Measurements from ENCODE around the gene CRYZ. TPM values are rescaled to one million over a fixed set of nuclear protein-coding genes. Genes with fewer than 3 reads are reported as not detected.
"Not testable (repeated sequence)": the region's sequence is repeated elsewhere in the genome, so short reads cannot be mapped to it uniquely, and the experiment has no call there.

Gene CRYZ
- total RNA-seq, 1 experiment from 2014 or later: 63.4 TPM

DNA sequence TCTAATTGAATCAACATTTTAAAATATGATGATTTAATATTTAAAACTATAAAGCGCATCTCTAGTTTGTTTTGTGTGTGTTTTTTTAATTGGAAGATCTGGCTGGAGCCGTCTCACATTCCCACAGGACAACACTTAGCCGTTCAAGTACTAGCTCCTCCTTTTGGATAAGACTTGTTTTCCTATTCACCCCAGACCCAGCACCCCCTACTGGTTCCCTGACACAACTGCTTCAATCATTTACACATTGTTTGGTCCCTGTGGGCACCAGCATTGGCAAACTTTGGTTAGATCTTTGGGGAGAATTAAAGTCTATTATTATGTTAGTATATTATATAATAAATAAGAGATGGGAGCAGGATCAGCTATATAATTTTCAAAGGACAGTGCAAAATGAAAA lies 34.6 kb upstream of the CRYZ start:
- peak; percentile 75 for DNase-seq
- H3K4me2 ChIP-seq (ENCODE audit: low read depth, low read length, poor library complexity, severe bottlenecking): no peak overlapping the region
- no peaks in the 10 kb centered on the region for H4K20me1 ChIP-seq (ENCODE audit: insufficient read depth, low read depth, low read length)
- no peaks in the 10 kb centered on the region for H3K4me1 ChIP-seq (ENCODE audit: low read length)
- no peak overlapping the region for H3K27ac ChIP-seq (ENCODE audit: low read length)
- no peak overlapping the region for H2AFZ ChIP-seq (ENCODE audit: low read length)
- no peak overlapping the region for H3K4me3 ChIP-seq (ENCODE audit: low read length)
- H3K9me2 ChIP-seq (replicated peaks; ENCODE audit: insufficient read depth, low read length): no peaks in the 10 kb centered on the region
- H3K79me2 ChIP-seq (ENCODE audit: low read length): no peaks in the 10 kb centered on the region
- no peaks in the 10 kb centered on the region for H3K9me3 ChIP-seq (ENCODE audit: low read length)
- H3K9ac ChIP-seq (ENCODE audit: low read length): no peak overlapping the region
- H3K36me3 ChIP-seq (ENCODE audit: insufficient read depth, low read length): peaks cover 15% of the 10 kb centered on the region; the same call in 1 of the 2 replicates
- H3K27me3 ChIP-seq (ENCODE audit: low read length): no peaks in the 10 kb centered on the region

GRCh38 chr1:74766579-74766978 lies 33.7 kb upstream of the CRYZ start:
- Histone ChIP-seq H3K9me3 (ENCODE audit: low read length) (no peaks in the 10 kb centered on the region), H3K36me3 (ENCODE audit: insufficient read depth, low read length) (peaks cover 15% of the 10 kb centered on the region; the same call in 1 of the 2 replicates), H3K4me2 (ENCODE audit: low read depth, low read length, poor library complexity, severe bottlenecking) (no peak overlapping the region), H3K27me3 (ENCODE audit: low read length) (no peaks in the 10 kb centered on the region), H3K9me2 (replicated peaks; ENCODE audit: insufficient read depth, low read length) (no peaks in the 10 kb centered on the region), H3K4me1 (ENCODE audit: low read length) (no peaks in the 10 kb centered on the region), H3K79me2 (ENCODE audit: low read length) (no peaks in the 10 kb centered on the region), H3K4me3 (ENCODE audit: low read length) (no peak overlapping the region), H3K9ac (ENCODE audit: low read length) (no peak overlapping the region), H4K20me1 (ENCODE audit: insufficient read depth, low read depth, low read length) (no peaks in the 10 kb centered on the region), H2AFZ (ENCODE audit: low read length) (no peak overlapping the region), H3K27ac (ENCODE audit: low read length) (no peak overlapping the region)
- no peak for DNase-seq

- Histone ChIP-seq H3K4me2 (ENCODE audit: low read depth, low read length, poor library complexity, severe bottlenecking) (no peak overlapping the region), H3K9me2 (replicated peaks; ENCODE audit: insufficient read depth, low read length) (no peaks in the 10 kb centered on the region), H3K27me3 (ENCODE audit: low read length) (no peaks in the 10 kb centered on the region), H3K27ac (ENCODE audit: low read length) (no peak overlapping the region), H4K20me1 (ENCODE audit: insufficient read depth, low read depth, low read length) (no peaks in the 10 kb centered on the region), H3K36me3 (ENCODE audit: insufficient read depth, low read length) (peaks cover 23% of the 10 kb centered on the region; the same call in 1 of the 2 replicates), H2AFZ (ENCODE audit: low read length) (no peak overlapping the region), H3K4me1 (ENCODE audit: low read length) (no peaks in the 10 kb centered on the region), H3K9ac (ENCODE audit: low read length) (no peak overlapping the region), H3K79me2 (ENCODE audit: low read length) (0 out of 2 replicates have a peak, but pooled peaks cover 3% of the 10 kb centered on the region), H3K4me3 (ENCODE audit: low read length) (no peak overlapping the region), H3K9me3 (ENCODE audit: low read length) (no peaks in the 10 kb centered on the region)
- DNase-seq: no peak
Measured at GRCh38 chr1:74763807-74764206, 31.0 kb upstream of the CRYZ start.

GRCh38 chr1:74756650-74757049 lies 23.8 kb upstream of the CRYZ start:
- not testable (repeated sequence) for H3K9ac ChIP-seq (ENCODE audit: low read length); H3K4me3 ChIP-seq (ENCODE audit: low read length); DNase-seq; H3K4me1 ChIP-seq (ENCODE audit: low read length); H3K9me3 ChIP-seq (ENCODE audit: low read length); H3K4me2 ChIP-seq (ENCODE audit: low read depth, low read length, poor library complexity, severe bottlenecking); H3K79me2 ChIP-seq (ENCODE audit: low read length); H2AFZ ChIP-seq (ENCODE audit: low read length); H3K27me3 ChIP-seq (ENCODE audit: low read length); H4K20me1 ChIP-seq (ENCODE audit: insufficient read depth, low read depth, low read length); H3K9me2 ChIP-seq (replicated peaks; ENCODE audit: insufficient read depth, low read length); H3K27ac ChIP-seq (ENCODE audit: low read length)
- H3K36me3 ChIP-seq (ENCODE audit: insufficient read depth, low read length): peaks cover 61% of the 10 kb centered on the region

- Histone ChIP-seq H2AFZ (ENCODE audit: low read length) (no peak overlapping the region), H3K4me3 (ENCODE audit: low read length) (no peak overlapping the region), H3K27ac (ENCODE audit: low read length) (no peak overlapping the region), H4K20me1 (ENCODE audit: insufficient read depth, low read depth, low read length) (no peaks in the 10 kb centered on the region), H3K27me3 (ENCODE audit: low read length) (no peaks in the 10 kb centered on the region), H3K36me3 (ENCODE audit: insufficient read depth, low read length) (peaks cover 67% of the 10 kb centered on the region), H3K4me1 (ENCODE audit: low read length) (no peaks in the 10 kb centered on the region), H3K9me2 (replicated peaks; ENCODE audit: insufficient read depth, low read length) (no peaks in the 10 kb centered on the region), H3K79me2 (ENCODE audit: low read length) (0 out of 2 replicates have a peak, but pooled peaks cover 4% of the 10 kb centered on the region), H3K9ac (ENCODE audit: low read length) (no peak overlapping the region), H3K9me3 (ENCODE audit: low read length) (no peaks in the 10 kb centered on the region), H3K4me2 (ENCODE audit: low read depth, low read length, poor library complexity, severe bottlenecking) (no peak overlapping the region)
- no peak for DNase-seq
Measured at GRCh38 chr1:74755475-74755874, 22.6 kb upstream of the CRYZ start.

GRCh38 chr1:74753104-74753503 lies 20.3 kb upstream of the CRYZ start:
- Histone ChIP-seq H4K20me1 (ENCODE audit: insufficient read depth, low read depth, low read length) (no peaks in the 10 kb centered on the region), H3K9me3 (ENCODE audit: low read length) (no peaks in the 10 kb centered on the region), H3K4me1 (ENCODE audit: low read length) (no peaks in the 10 kb centered on the region), H3K36me3 (ENCODE audit: insufficient read depth, low read length) (peaks cover 69% of the 10 kb centered on the region), H3K27me3 (ENCODE audit: low read length) (no peaks in the 10 kb centered on the region), H3K4me3 (ENCODE audit: low read length) (no peak overlapping the region), H3K9me2 (replicated peaks; ENCODE audit: insufficient read depth, low read length) (no peaks in the 10 kb centered on the region), H2AFZ (ENCODE audit: low read length) (no peak overlapping the region), H3K79me2 (ENCODE audit: low read length) (no peaks in the 10 kb centered on the region), H3K9ac (ENCODE audit: low read length) (no peak overlapping the region), H3K27ac (ENCODE audit: low read length) (no peak overlapping the region), H3K4me2 (ENCODE audit: low read depth, low read length, poor library complexity, severe bottlenecking) (no peak overlapping the region)
- no peak for DNase-seq

- H3K9me2 ChIP-seq (replicated peaks; ENCODE audit: insufficient read depth, low read length): no peaks in the 10 kb centered on the region
- no peak overlapping the region for H3K4me3 ChIP-seq (ENCODE audit: low read length)
- H3K9ac ChIP-seq (ENCODE audit: low read length): no peak overlapping the region
- no peaks in the 10 kb centered on the region for H4K20me1 ChIP-seq (ENCODE audit: insufficient read depth, low read depth, low read length)
- no peak overlapping the region for H3K27ac ChIP-seq (ENCODE audit: low read length)
- H3K9me3 ChIP-seq (ENCODE audit: low read length): peaks cover under 1% of the 10 kb centered on the region; the same call in 1 of the 2 replicates
- no peak overlapping the region for H3K4me2 ChIP-seq (ENCODE audit: low read depth, low read length, poor library complexity, severe bottlenecking)
- H3K27me3 ChIP-seq (ENCODE audit: low read length): no peaks in the 10 kb centered on the region
- H3K36me3 ChIP-seq (ENCODE audit: insufficient read depth, low read length): peaks cover 56% of the 10 kb centered on the region
- no peak overlapping the region for H2AFZ ChIP-seq (ENCODE audit: low read length)
- no peak for DNase-seq
- H3K4me1 ChIP-seq (ENCODE audit: low read length): no peaks in the 10 kb centered on the region
- H3K79me2 ChIP-seq (ENCODE audit: low read length): peaks cover 16% of the 10 kb centered on the region
Measured at GRCh38 chr1:74748960-74749359, 16.1 kb upstream of the CRYZ start.

DNA sequence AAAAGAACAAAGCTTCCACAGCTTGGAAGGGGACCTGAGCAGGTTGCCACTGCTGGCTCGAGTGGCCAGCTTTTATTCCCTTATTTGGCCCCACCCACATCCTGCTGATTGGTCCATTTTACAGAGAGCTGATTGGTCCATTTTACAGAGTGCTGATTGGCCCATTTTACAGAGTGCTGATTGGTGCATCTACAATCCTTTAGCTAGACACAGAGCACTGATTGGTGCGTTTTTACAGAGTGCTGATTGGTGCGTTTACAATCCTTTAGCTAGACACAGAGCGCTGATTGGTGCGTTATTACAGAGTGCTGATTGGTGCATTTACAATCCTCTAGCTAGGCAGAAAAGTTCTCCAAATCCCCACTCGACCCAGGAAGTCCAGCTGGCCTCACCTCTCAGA lies 12.4 kb upstream of the CRYZ start:
- not testable (repeated sequence) for H3K4me3 ChIP-seq (ENCODE audit: low read length); H4K20me1 ChIP-seq (ENCODE audit: insufficient read depth, low read depth, low read length); H3K9ac ChIP-seq (ENCODE audit: low read length); H3K9me3 ChIP-seq (ENCODE audit: low read length); DNase-seq; H3K27me3 ChIP-seq (ENCODE audit: low read length); H3K9me2 ChIP-seq (replicated peaks; ENCODE audit: insufficient read depth, low read length); H3K4me1 ChIP-seq (ENCODE audit: low read length); H2AFZ ChIP-seq (ENCODE audit: low read length); H3K27ac ChIP-seq (ENCODE audit: low read length); H3K4me2 ChIP-seq (ENCODE audit: low read depth, low read length, poor library complexity, severe bottlenecking)
- peaks cover 64% of the 10 kb centered on the region for H3K36me3 ChIP-seq (ENCODE audit: insufficient read depth, low read length)
- H3K79me2 ChIP-seq (ENCODE audit: low read length): peaks cover 20% of the 10 kb centered on the region

Data from Karpas-422 (cell line).